HL-60 (cell line): ENCODE data around the gene FLNB.

Experiments
- DNase-seq, 2 experiments: peaks; one replicate each; pipeline ENCODE4 v3.0.0-alpha.2; 2010 to 2020; ENCODE audit warnings: low read depth in 1 of 2, low spot score in 1 of 2
- H3K27ac ChIP-seq: fragments of 250-450 bp; sonication (Bioruptor Pico); replicated peaks from 2 replicates; pipeline ENCODE4 v1.5.1; 2020; ENCODE audit warnings: mild to moderate bottlenecking, moderate library complexity
- H3K27me3 ChIP-seq: fragments of 250-450 bp; sonication (Bioruptor Pico); 2 replicates; pipeline ENCODE4 v1.5.1; 2021; ENCODE audit warnings: mild to moderate bottlenecking, moderate library complexity; ENCODE audit not compliant: insufficient read depth, poor library complexity, severe bottlenecking
- H3K4me3 ChIP-seq: replicated peaks from 2 replicates; pipeline ENCODE4 v1.5.1; 2011; ENCODE audit warnings: mild to moderate bottlenecking, control low read depth, low read length; ENCODE audit not compliant: insufficient read depth
- GABPA ChIP-seq: IDR thresholded peaks from 2 replicates; pipeline ENCODE4 v1.6.1; 2012; ENCODE audit warnings: low read depth
- POLR2AphosphoS5 ChIP-seq: IDR thresholded peaks from 2 replicates; pipeline ENCODE4 v1.6.1; 2012; ENCODE audit warnings: low read depth
- SPI1 ChIP-seq: IDR thresholded peaks from 2 replicates; pipeline ENCODE4 v1.6.1; 2012; ENCODE audit warnings: low read depth, mild to moderate bottlenecking, borderline replicate concordance
- TF ChIP-seq, protein P1 (sequence below): IDR thresholded peaks from one replicate; pipeline ENCODE4 v1.5.1; 2011; ENCODE audit warnings: low read length, control low read depth, inconsistent platforms; ENCODE audit not compliant: insufficient read depth
- TF ChIP-seq, protein P2 (sequence below): IDR thresholded peaks from 2 replicates; pipeline ENCODE4 v1.6.1; 2012; ENCODE audit warnings: low read depth; ENCODE audit not compliant: insufficient replicate concordance

Gene FLNB

DNA sequence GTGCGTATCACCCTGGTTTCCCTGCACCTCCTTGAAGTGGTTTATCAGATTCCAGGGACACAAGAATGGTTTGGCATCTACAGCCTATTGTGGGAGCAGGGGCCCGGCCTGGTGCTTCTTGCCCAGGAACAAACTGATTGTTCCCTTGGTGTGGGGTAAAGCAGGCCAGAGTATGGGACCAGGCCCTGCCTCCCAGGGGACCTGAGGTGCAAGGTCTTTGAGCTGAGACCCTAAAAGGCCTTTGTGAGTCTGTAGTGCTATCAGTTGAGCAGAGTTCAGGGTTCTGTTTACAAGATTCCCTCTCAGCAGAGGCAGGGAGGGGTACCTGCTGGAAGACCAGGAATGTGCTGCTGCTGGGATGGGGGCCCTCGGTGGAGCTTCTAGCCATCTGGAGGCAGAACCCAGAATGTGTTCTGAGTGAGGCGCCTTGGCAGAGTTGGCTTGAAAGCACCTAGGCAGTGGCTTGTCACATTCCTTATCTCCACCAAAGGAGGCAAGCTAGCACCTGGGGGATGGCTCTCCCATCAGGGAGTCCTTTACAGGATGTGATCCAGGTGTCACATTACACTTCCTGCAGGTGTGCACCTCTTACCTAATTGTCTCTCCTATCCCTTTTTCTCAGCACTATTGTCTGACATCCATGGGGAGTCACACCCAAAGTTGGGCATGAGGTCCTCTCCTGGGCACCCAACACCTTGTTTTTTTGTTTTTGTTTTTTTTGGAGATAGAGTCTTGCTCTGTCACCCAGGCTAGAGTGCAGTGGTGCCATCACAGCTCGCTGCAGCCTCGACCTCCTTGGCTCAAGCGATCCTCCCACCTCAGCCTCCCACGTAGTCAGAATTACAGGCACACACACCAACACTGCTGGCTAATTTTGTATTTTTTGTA is 13.1 kb downstream of the FLNB start:
- H3K27me3 ChIP-seq: no peaks in the 10 kb centered on the region
- no peak overlapping the region for H3K27ac ChIP-seq
- DNase-seq: no peak
- H3K4me3 ChIP-seq: no peak overlapping the region
- no peak for TF ChIP-seq SPI1
- TF ChIP-seq, protein P1, sequence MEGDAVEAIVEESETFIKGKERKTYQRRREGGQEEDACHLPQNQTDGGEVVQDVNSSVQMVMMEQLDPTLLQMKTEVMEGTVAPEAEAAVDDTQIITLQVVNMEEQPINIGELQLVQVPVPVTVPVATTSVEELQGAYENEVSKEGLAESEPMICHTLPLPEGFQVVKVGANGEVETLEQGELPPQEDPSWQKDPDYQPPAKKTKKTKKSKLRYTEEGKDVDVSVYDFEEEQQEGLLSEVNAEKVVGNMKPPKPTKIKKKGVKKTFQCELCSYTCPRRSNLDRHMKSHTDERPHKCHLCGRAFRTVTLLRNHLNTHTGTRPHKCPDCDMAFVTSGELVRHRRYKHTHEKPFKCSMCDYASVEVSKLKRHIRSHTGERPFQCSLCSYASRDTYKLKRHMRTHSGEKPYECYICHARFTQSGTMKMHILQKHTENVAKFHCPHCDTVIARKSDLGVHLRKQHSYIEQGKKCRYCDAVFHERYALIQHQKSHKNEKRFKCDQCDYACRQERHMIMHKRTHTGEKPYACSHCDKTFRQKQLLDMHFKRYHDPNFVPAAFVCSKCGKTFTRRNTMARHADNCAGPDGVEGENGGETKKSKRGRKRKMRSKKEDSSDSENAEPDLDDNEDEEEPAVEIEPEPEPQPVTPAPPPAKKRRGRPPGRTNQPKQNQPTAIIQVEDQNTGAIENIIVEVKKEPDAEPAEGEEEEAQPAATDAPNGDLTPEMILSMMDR: no peak
- TF ChIP-seq GABPA: no peak

DNA sequence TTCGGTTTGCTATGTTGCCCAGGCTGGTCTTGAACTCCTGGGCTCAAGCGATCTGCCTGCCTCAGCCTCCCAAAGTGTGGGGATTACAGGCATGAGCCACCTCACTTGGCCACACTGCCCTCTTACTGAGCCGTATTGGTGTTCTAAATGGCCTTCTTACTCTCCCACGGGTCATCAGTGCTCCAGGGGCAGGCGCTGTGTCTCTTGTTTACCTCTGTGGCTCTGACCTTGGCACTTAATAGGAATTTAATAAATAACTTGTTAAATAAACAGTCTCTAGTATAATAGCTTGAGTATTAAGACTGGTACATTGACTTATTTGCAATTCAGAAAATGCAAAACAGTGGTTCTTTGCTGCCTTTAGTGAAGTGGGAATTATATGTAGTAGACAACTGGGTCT is 13.7 kb downstream of the FLNB start:
- TF ChIP-seq, protein P1: no peak
- TF ChIP-seq POLR2AphosphoS5 (no peak), SPI1 (no peak), GABPA (no peak)
- TF ChIP-seq, protein P2, sequence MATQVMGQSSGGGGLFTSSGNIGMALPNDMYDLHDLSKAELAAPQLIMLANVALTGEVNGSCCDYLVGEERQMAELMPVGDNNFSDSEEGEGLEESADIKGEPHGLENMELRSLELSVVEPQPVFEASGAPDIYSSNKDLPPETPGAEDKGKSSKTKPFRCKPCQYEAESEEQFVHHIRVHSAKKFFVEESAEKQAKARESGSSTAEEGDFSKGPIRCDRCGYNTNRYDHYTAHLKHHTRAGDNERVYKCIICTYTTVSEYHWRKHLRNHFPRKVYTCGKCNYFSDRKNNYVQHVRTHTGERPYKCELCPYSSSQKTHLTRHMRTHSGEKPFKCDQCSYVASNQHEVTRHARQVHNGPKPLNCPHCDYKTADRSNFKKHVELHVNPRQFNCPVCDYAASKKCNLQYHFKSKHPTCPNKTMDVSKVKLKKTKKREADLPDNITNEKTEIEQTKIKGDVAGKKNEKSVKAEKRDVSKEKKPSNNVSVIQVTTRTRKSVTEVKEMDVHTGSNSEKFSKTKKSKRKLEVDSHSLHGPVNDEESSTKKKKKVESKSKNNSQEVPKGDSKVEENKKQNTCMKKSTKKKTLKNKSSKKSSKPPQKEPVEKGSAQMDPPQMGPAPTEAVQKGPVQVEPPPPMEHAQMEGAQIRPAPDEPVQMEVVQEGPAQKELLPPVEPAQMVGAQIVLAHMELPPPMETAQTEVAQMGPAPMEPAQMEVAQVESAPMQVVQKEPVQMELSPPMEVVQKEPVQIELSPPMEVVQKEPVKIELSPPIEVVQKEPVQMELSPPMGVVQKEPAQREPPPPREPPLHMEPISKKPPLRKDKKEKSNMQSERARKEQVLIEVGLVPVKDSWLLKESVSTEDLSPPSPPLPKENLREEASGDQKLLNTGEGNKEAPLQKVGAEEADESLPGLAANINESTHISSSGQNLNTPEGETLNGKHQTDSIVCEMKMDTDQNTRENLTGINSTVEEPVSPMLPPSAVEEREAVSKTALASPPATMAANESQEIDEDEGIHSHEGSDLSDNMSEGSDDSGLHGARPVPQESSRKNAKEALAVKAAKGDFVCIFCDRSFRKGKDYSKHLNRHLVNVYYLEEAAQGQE: no peak
- Histone ChIP-seq H3K27ac (no peak overlapping the region), H3K27me3 (no peaks in the 10 kb centered on the region), H3K4me3 (no peak overlapping the region)
- no peak for DNase-seq

DNA sequence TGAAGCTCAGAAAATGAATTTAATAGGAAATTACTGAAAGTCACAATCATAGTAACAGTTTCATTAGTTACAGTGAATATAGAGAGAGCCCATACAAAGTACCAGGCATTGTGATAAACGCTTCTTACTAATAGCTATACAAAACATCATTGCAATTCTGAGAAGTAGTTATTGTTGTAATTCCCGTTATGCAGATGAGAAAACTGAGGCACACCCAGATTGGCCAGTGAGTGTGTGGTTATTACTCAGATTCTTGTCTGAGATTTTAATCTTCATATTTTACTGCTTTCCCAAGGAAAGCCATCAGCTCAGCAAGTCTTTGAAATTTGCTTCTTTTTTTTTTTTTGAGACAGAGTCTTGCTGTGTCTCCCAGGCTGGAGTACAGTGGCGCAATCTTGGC is 14.3 kb downstream of the FLNB start:
- Histone ChIP-seq H3K27ac (no peak overlapping the region), H3K27me3 (no peaks in the 10 kb centered on the region), H3K4me3 (no peak overlapping the region)
- no peak for DNase-seq
- TF ChIP-seq SPI1: no peak
- TF ChIP-seq GABPA: no peak
- TF ChIP-seq, protein P1: no peak
- TF ChIP-seq, protein P2: no peak
- TF ChIP-seq POLR2AphosphoS5: no peak
